Smooth muscle cell (in vitro differentiated cells): ENCODE results near the gene GGN. TPM values are rescaled to one million over a fixed set of nuclear protein-coding genes. Genes with fewer than 3 reads are reported as not detected.
A peak's percentile ranks its signal among the peaks of the same experiment; 100 is the strongest.

Source experiments
- DNase-seq: peaks from one replicate; lab custom pipeline; 2025; ENCODE audit not compliant: unreplicated experiment; lab: John Stamatoyannopoulos, UW
- H2AFZ ChIP-seq: fragments of 200-600 bp; sonication (generic); 2 replicates; pipeline ENCODE4 v1.6.0; 2016; ENCODE audit warnings: antibody characterized with exemption, low read depth, mild to moderate bottlenecking
- H3F3A ChIP-seq: fragments of 200-600 bp; sonication (generic); 2 replicates; pipeline ENCODE4 v1.6.0; 2017; ENCODE audit warnings: antibody characterized with exemption, low read depth
- H3K27ac ChIP-seq: fragments of 200-600 bp; sonication (generic); 2 replicates; pipeline ENCODE4 v1.5.1; 2016; ENCODE audit warnings: low read depth, mild to moderate bottlenecking
- H3K27me3 ChIP-seq: fragments of 200-600 bp; sonication (generic); 2 replicates; pipeline ENCODE4 v1.6.1; 2016; ENCODE audit warnings: low read depth, mild to moderate bottlenecking
- H3K36me3 ChIP-seq: fragments of 200-600 bp; sonication (generic); 2 replicates; pipeline ENCODE4 v1.5.1; 2016; ENCODE audit warnings: low read depth
- H3K4me1 ChIP-seq: fragments of 200-600 bp; sonication (generic); 2 replicates; pipeline ENCODE4 v1.5.1; 2016; ENCODE audit warnings: low read depth
- H3K4me2 ChIP-seq: fragments of 200-600 bp; sonication (generic); 2 replicates; pipeline ENCODE4 v1.6.0; 2016; ENCODE audit warnings: mild to moderate bottlenecking
- H3K4me3 ChIP-seq: fragments of 200-600 bp; sonication (generic); 2 replicates; pipeline ENCODE4 v1.5.1; 2016; ENCODE audit warnings: mild to moderate bottlenecking
- H3K79me2 ChIP-seq: fragments of 200-600 bp; sonication (generic); 2 replicates; pipeline ENCODE4 v1.6.0; 2016; ENCODE audit warnings: low read depth, mild to moderate bottlenecking
- H3K9ac ChIP-seq: fragments of 200-600 bp; sonication (generic); 2 replicates; pipeline ENCODE4 v1.6.0; 2016; ENCODE audit warnings: low read depth
- H3K9me3 ChIP-seq: fragments of 200-600 bp; sonication (generic); replicated peaks from 2 replicates; pipeline ENCODE4 v1.5.1; 2016; ENCODE audit warnings: low read depth
- H4K20me1 ChIP-seq: fragments of 200-600 bp; sonication (generic); 2 replicates; pipeline ENCODE4 v1.6.0; 2016; ENCODE audit warnings: low read depth
- WGBS: methylation state at CpG from one replicate; pipeline ENCODE4 v1.1.7; 2016; ENCODE audit warnings: low lambda C conversion rate; 5-methylcytosine and 5-hydroxymethylcytosine counted together
- polyA plus RNA-seq: library from polyadenylated mRNA; unstranded; fragments of >200 nt; fragmentation: Nextera tagmentation; extraction: Ambion mirVana; gene quantifications from 2 replicates; pipeline ENCODE4 v1.2.1, GENCODE V29; 2016
- total RNA-seq: library from RNA; depleted of rRNA; stranded (reverse); fragments of >200 nt; gene quantifications from 2 replicates; pipeline ENCODE4 v1.2.3, GENCODE V29; 2014
- TF ChIP-seq, protein P1 (sequence below): fragments of 200-600 bp; sonication (generic); IDR thresholded peaks from 2 replicates; pipeline ENCODE4 v1.5.1; 2017; ENCODE audit warnings: borderline replicate concordance, mild to moderate bottlenecking, antibody characterized with exemption; ENCODE audit not compliant: insufficient read depth, poor library complexity, severe bottlenecking

Gene GGN
- total and polyA plus RNA-seq, 2 experiments from 2014 or later: 1.00 to 2.1 TPM

DNA sequence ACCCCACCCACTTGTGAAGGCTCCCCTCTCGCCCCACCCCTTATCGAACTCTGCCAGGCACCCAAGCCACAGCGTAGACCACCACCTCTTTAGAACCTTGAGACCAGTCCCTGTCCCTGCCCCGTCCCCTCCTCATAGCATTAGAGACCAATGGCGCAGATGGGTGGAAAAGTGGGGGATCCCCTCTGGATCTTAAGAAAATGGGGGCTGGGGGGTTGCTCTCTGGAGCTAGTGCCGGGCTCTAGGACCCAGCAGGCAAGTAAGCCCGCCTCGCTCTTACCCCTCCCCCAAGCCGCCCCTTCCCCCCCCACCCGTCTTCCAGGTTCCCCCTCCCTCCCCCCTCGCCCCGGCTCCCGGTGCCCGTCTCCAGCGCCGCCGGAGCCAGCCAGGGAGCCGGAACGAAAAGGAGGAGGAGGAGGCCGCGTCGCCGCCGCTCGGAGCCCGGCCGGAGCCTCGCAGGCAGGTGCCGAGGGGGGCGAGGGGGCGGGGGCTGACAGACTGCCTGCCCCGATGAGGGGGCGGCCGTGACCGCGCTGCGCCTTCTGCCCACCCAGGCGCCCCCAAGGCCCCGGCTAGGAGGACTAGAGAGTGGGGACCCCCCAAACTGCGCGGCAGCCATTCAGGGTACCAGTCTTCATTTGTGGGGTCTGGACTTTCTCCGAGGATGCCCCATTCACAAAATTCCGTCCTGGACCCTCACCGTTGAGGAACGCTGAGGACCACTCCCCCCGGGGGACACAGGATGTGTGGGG is 691 bp upstream of the GGN start, which contains the start of gene SPRED3:
Gene SPRED3, plus strand, starts transcription at position 349 of the 752 bp plus-strand sequence. CDS start 1,606 bp downstream, outside the sequence.
- H3K27ac ChIP-seq: peak within 1 kb of the TSS; percentile 68
- H3K79me2 ChIP-seq: no peaks in the 10 kb centered on the region
- H3K36me3 ChIP-seq: no peaks in the 10 kb centered on the region
- WGBS: 3% methylated on average over 17 of the region's 46 CpGs
- TF ChIP-seq, protein P1, sequence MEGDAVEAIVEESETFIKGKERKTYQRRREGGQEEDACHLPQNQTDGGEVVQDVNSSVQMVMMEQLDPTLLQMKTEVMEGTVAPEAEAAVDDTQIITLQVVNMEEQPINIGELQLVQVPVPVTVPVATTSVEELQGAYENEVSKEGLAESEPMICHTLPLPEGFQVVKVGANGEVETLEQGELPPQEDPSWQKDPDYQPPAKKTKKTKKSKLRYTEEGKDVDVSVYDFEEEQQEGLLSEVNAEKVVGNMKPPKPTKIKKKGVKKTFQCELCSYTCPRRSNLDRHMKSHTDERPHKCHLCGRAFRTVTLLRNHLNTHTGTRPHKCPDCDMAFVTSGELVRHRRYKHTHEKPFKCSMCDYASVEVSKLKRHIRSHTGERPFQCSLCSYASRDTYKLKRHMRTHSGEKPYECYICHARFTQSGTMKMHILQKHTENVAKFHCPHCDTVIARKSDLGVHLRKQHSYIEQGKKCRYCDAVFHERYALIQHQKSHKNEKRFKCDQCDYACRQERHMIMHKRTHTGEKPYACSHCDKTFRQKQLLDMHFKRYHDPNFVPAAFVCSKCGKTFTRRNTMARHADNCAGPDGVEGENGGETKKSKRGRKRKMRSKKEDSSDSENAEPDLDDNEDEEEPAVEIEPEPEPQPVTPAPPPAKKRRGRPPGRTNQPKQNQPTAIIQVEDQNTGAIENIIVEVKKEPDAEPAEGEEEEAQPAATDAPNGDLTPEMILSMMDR: no peak
- peaks cover 39% of the 10 kb centered on the region for H4K20me1 ChIP-seq
- peak within 1 kb of the TSS; percentile 95 for H3K4me2 ChIP-seq
- peak within 1 kb of the TSS; percentile 71 for H3K4me3 ChIP-seq
- H3K9me3 ChIP-seq: no peaks in the 10 kb centered on the region
- peaks cover 10% of the 10 kb centered on the region for H3F3A ChIP-seq
- no peaks in the 10 kb centered on the region for H3K27me3 ChIP-seq
- H3K9ac ChIP-seq: peak within 1 kb of the TSS; percentile 63
- peaks cover 4% of the 10 kb centered on the region for H3K4me1 ChIP-seq
- H2AFZ ChIP-seq: no peak within 1 kb of the TSS
- peak; percentile 47 for DNase-seq

DNA sequence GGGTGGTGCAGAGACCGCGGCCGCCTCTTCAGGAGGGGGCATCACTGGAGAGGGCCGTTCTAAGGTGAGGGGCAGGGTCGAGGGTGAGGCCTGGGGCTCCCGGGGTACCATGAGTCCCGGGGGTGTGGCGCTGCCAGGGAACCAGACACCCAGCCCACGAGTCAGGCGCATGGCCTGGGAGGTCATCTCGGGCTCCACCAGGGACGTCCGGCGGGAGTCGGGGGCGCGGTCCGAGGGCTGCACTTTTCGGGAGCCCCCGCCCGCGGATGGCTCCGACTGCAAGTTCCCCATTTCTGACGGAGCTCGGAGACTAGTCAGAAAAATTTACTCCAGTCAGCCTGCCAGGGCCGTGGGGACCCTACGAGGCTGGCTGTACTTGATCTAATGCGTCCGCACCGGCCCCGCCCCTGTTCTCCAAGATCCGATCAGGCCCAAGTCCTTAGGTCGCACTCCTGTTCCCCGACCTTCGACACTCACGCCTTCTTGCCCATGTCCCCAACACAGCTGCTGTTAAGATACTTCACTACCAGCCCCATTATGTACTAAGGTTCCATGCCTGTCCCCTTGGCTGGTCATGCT is 774 bp downstream of the GGN start:
- Histone ChIP-seq H3K27ac (no peak overlapping the region), H3K36me3 (no peaks in the 10 kb centered on the region), H3K79me2 (no peaks in the 10 kb centered on the region), H3K9me3 (no peaks in the 10 kb centered on the region), H2AFZ (no peak overlapping the region), H3K4me3 (peak overlapping the region; percentile 71), H3K4me1 (peaks cover 4% of the 10 kb centered on the region), H3K4me2 (peak overlapping the region; percentile 95), H4K20me1 (peaks cover 54% of the 10 kb centered on the region), H3K27me3 (no peaks in the 10 kb centered on the region), H3K9ac (no peak overlapping the region), H3F3A (peaks cover 10% of the 10 kb centered on the region)
- no peak for DNase-seq
- TF ChIP-seq, protein P1: no peak
- 28% methylated on average over 33 of the region's 36 CpGs for WGBS

DNA sequence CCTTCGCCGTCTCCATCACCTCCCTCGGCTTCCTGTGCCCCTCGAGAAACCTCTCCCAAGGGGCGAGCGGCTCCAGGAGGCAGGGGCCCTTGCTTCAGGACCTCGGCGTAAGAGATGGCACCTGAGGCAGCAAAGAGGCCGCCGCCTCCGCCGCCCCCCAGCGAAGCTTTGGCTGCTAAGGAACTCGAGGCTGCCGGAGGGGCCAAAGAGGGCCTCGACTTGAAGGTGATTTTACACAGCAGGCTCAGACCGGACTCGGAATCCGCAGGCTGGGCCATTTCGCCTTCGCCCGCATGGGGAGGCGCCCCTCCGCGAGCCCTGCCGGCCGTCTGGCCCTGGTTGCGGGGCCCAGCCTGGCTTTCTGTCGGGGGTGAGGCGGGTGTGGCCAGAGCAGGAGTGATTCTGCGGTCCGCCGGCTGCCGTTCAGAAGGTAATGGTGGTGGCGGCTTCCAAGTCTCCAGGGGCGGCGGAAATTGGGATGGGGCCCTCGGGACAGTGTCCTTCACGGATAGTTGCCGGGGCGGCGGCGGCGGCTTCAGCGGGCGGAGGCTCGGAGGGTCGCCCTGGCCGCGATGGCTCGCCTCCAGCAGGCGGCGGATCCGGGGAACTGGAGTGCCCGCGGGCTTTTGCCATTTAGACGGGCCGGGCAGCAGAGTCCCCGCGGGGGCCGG is 1.4 kb downstream of the GGN start:
- no peaks in the 10 kb centered on the region for H3K79me2 ChIP-seq
- no peak overlapping the region for H3K9ac ChIP-seq
- no peaks in the 10 kb centered on the region for H3K9me3 ChIP-seq
- no peak overlapping the region for H2AFZ ChIP-seq
- H3K4me3 ChIP-seq: peak overlapping the region; percentile 71
- no peaks in the 10 kb centered on the region for H3K36me3 ChIP-seq
- H3K27ac ChIP-seq: no peak overlapping the region
- no peak for DNase-seq
- H3K27me3 ChIP-seq: no peaks in the 10 kb centered on the region
- TF ChIP-seq, protein P1: no peak
- H3K4me2 ChIP-seq: peak overlapping the region; percentile 95
- H3K4me1 ChIP-seq: peaks cover 4% of the 10 kb centered on the region
- H3F3A ChIP-seq: peaks cover 10% of the 10 kb centered on the region
- 44% methylated on average over 46 of the region's 61 CpGs for WGBS
- peaks cover 60% of the 10 kb centered on the region for H4K20me1 ChIP-seq
